Natural killer cell (primary cell): ENCODE measurements around the gene SERPINF2. TPM values are rescaled to one million over a fixed set of nuclear protein-coding genes. Genes with fewer than 3 reads are reported as not detected.
"Not testable (repeated sequence)": the region's sequence is repeated elsewhere in the genome, so short reads cannot be mapped to it uniquely, and the experiment has no call there.

Source experiments
- ATAC-seq, 3 donors: fragments of 150-1000 bp in 2 of 3; fragments of 200-7000 bp in 1 of 3; cut with Tn5 transposase; 1 replicate in 1 of 3; 2 replicates in 2 of 3; pipeline ENCODE4 v1.10.0; 2021; ENCODE audit warnings: mild to moderate bottlenecking in 2 of 3, moderate library complexity in 2 of 3
- DNase-seq, 2 donors: peaks; one replicate each; pipeline versions ENCODE4 v3.0.0 to v3.0.0-alpha.2; 2013 to 2021; ENCODE audit warnings: mixed read lengths in 1 of 2
- H3K27ac ChIP-seq: one replicate; pipeline ENCODE4 v1.5.1; 2013; ENCODE audit warnings: mild to moderate bottlenecking, low read length
- H3K27me3 ChIP-seq: one replicate; pipeline ENCODE4 v1.6.1; 2013; ENCODE audit warnings: low read length; ENCODE audit not compliant: control insufficient read depth, insufficient read depth
- H3K36me3 ChIP-seq: one replicate; pipeline ENCODE4 v1.6.1; 2013; ENCODE audit warnings: low read length; ENCODE audit not compliant: control insufficient read depth, insufficient read depth
- H3K4me1 ChIP-seq: one replicate; pipeline ENCODE4 v1.6.1; 2013; ENCODE audit warnings: low read length; ENCODE audit not compliant: control insufficient read depth, insufficient read depth
- H3K4me3 ChIP-seq: one replicate; pipeline ENCODE4 v1.5.1; 2013; ENCODE audit warnings: low read length
- H3K9me3 ChIP-seq: one replicate; pipeline ENCODE4 v1.6.1; 2013; ENCODE audit warnings: low read length; ENCODE audit not compliant: control insufficient read depth, insufficient read depth
- H3K27ac Mint-ChIP-seq, 2 donors: one replicate each; pipeline ENCODE4 v1.8.0; 2022; ENCODE audit warnings: mild to moderate bottlenecking in 2 of 2, mixed read lengths in 2 of 2, moderate library complexity in 1 of 2
- H3K27me3 Mint-ChIP-seq, 2 donors: one replicate each; pipeline ENCODE4 v1.8.0; 2022; ENCODE audit warnings: low read depth in 2 of 2, mixed read lengths in 2 of 2
- H3K36me3 Mint-ChIP-seq: one replicate; pipeline ENCODE4 v1.8.0; 2022; ENCODE audit warnings: mixed read lengths
- H3K4me1 Mint-ChIP-seq, 2 donors: one replicate each; pipeline ENCODE4 v1.8.0; 2022; ENCODE audit warnings: mixed read lengths in 2 of 2
- H3K4me3 Mint-ChIP-seq: one replicate; pipeline ENCODE4 v1.8.0; 2022; ENCODE audit warnings: mild to moderate bottlenecking, moderate library complexity, mixed read lengths
- H3K9me3 Mint-ChIP-seq, 2 donors: one replicate each; pipeline ENCODE4 v1.8.0; 2022; ENCODE audit warnings: mixed read lengths in 2 of 2
- WGBS: methylation state at CpG from one replicate; pipeline ENCODE4 v1.1.7; 2013; ENCODE audit warnings: missing lambda C conversion rate; ENCODE audit not compliant: insufficient coverage; 5-methylcytosine and 5-hydroxymethylcytosine counted together
- intact Hi-C: fragments of 100-400 bp; cut with micrococcal nuclease; formaldehyde crosslinking; loops from one replicate; pipeline ENCODE4 v1.14.2; 2022
- total RNA-seq, 4 donors: library from RNA; stranded (reverse); fragments of 120-200 nt in 1 of 4; gene quantifications; one replicate each; pipeline versions ENCODE4 v1.2.3 to v1.2.4, GENCODE V29; 2013 to 2022
- TF ChIP-seq, protein P1 (sequence below): fragments of 200-600 bp; IDR thresholded peaks from one replicate; pipeline ENCODE4 v1.8.0; 2022; ENCODE audit warnings: antibody characterized with exemption

SERPINF2 gene
- total RNA-seq, 3 donors from 2014 or later (not counting 1 experiment from before 2014, with no cell fraction given) = 0.47 to 0.84 (median 0.48) TPM

DNA sequence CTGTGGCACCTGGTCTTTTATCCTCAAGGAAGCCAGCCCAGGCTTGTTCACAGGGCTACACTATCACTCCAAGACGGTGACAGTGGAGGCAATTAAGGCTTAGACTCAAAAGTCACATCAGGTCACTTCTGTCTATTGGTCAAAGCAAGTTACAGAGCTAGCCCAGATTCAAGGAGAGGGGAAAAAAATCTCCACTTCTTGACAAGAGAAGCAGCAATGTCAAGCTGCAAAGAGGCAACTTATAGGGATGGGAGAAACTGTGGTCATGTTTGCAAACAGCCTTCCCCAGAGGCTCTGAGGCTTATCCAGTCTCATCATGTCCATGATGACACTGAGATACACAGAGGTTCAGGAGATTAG is 50.8 kb downstream of the SERPINF2 start:
- no peak for DNase-seq
- Mint-ChIP-seq H3K4me3 (no peak overlapping the region), H3K36me3 (no peaks in the 10 kb centered on the region), H3K27me3 (no peaks in the 10 kb centered on the region), H3K27ac (no peak overlapping the region), H3K9me3 (no peaks in the 10 kb centered on the region), H3K4me1 (peaks cover 15 to 16% of the 10 kb centered on the region in 2 donors)
- 88% methylated on average over 1 of the region's 1 CpG for WGBS
- intact Hi-C loops = no loop called here
- Histone ChIP-seq H3K27ac (no peak overlapping the region), H3K27me3 (no peaks in the 10 kb centered on the region), H3K4me3 (no peak overlapping the region), H3K36me3 (peaks cover 3% of the 10 kb centered on the region), H3K4me1 (no peaks in the 10 kb centered on the region), H3K9me3 (no peaks in the 10 kb centered on the region)
- TF ChIP-seq, protein P1, sequence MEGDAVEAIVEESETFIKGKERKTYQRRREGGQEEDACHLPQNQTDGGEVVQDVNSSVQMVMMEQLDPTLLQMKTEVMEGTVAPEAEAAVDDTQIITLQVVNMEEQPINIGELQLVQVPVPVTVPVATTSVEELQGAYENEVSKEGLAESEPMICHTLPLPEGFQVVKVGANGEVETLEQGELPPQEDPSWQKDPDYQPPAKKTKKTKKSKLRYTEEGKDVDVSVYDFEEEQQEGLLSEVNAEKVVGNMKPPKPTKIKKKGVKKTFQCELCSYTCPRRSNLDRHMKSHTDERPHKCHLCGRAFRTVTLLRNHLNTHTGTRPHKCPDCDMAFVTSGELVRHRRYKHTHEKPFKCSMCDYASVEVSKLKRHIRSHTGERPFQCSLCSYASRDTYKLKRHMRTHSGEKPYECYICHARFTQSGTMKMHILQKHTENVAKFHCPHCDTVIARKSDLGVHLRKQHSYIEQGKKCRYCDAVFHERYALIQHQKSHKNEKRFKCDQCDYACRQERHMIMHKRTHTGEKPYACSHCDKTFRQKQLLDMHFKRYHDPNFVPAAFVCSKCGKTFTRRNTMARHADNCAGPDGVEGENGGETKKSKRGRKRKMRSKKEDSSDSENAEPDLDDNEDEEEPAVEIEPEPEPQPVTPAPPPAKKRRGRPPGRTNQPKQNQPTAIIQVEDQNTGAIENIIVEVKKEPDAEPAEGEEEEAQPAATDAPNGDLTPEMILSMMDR = no peak
- no peak for ATAC-seq

DNA sequence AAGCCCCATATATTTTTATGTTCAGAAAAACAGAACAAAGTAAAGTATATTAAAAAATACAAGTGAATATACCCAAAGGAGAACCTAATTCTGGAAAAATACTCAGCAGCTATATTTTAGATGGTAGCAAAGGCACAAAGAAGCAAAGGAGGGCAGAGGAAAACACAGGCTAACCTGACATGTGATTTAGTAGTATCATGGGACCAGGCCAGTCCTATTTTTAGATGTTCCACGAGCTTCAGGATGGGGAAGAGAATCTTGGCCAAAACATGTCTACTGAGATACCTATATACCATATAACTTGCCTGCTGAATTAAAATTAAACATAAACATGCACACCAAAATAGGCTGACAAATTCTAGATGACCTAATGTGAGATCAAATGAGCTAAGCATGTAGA is 54.1 kb downstream of the SERPINF2 start:
- TF ChIP-seq, protein P1 = no peak
- Mint-ChIP-seq H3K4me3 (no peak overlapping the region), H3K4me1 (peaks cover 15 to 16% of the 10 kb centered on the region in 2 donors), H3K27me3 (no peaks in the 10 kb centered on the region), H3K36me3 (no peaks in the 10 kb centered on the region), H3K9me3 (no peaks in the 10 kb centered on the region), H3K27ac (peak overlapping the region in 1 of 2 donors; percentile 44)
- H3K36me3 ChIP-seq = peaks cover 18% of the 10 kb centered on the region
- no peaks in the 10 kb centered on the region for H3K4me1 ChIP-seq
- no peaks in the 10 kb centered on the region for H3K9me3 ChIP-seq
- no peak overlapping the region for H3K27ac ChIP-seq
- no peak overlapping the region for H3K4me3 ChIP-seq
- intact Hi-C loops = no loop called here
- 18% methylated on average over 1 of the region's 1 CpG for WGBS
- ATAC-seq (no peak), DNase-seq (no peak)
- no peaks in the 10 kb centered on the region for H3K27me3 ChIP-seq

DNA sequence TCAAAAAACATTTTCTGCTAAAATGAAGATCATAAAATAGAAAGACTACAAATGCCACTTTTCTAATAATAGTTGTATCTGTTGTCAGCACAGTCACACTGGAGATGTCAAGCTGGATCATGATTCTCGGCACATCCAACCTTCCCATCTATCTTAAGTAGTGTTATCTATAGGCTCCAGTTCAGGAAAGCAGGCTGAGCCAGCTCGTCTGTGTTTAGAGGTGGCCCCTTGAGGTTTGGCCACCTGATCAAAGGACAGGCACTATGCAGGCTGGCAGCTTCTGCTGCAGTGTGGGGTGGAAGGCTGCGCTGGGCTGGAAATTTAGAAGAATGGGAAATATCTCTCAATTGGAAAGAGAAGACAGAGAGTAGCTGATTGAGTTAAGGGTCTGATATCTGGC is 54.7 kb downstream of the SERPINF2 start:
- peaks cover 22% of the 10 kb centered on the region for H3K36me3 ChIP-seq
- Mint-ChIP-seq H3K4me1 (peaks cover 15 to 16% of the 10 kb centered on the region in 2 donors), H3K36me3 (no peaks in the 10 kb centered on the region), H3K4me3 (no peak overlapping the region), H3K27me3 (no peaks in the 10 kb centered on the region), H3K9me3 (no peaks in the 10 kb centered on the region), H3K27ac (peak overlapping the region in 1 of 2 donors; percentile 44)
- 70% methylated on average over 3 of the region's 3 CpGs for WGBS
- H3K4me1 ChIP-seq = no peaks in the 10 kb centered on the region
- intact Hi-C loops = no loop called here
- no peak for DNase-seq
- no peaks in the 10 kb centered on the region for H3K27me3 ChIP-seq
- H3K9me3 ChIP-seq = no peaks in the 10 kb centered on the region
- ATAC-seq = no peak
- H3K4me3 ChIP-seq = no peak overlapping the region
- no peak overlapping the region for H3K27ac ChIP-seq
- TF ChIP-seq, protein P1 = no peak

DNA sequence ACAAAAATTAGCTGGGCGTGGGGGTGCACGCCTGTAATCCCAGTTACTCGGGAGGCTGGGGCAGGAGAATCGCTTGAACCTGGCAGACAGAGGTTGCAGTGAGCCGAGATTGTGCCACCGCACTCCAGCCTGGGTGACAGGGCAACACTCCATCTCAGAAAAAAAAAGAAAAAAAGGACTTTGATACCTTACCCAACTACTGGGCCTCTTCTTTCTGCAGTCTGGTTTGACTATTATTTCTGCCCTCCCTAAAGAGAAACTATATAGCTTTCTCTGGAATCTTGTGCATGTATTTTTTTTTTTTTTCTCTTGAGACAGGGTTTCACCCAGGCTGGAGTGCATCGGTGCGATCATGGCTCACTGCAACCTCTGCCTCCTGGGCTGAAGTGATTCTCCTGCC is 55.2 kb downstream of the SERPINF2 start:
- H3K9me3 Mint-ChIP-seq, intact Hi-C loops, H3K27ac ChIP-seq, H3K4me3 ChIP-seq, H3K4me3 Mint-ChIP-seq, H3K9me3 ChIP-seq, H3K27ac Mint-ChIP-seq, ATAC-seq, DNase-seq, H3K27me3 Mint-ChIP-seq, H3K36me3 Mint-ChIP-seq, H3K4me1 ChIP-seq, H3K27me3 ChIP-seq: not testable (repeated sequence)
- H3K4me1 Mint-ChIP-seq = peaks cover 15 to 16% of the 10 kb centered on the region in 2 donors
- H3K36me3 ChIP-seq = peaks cover 22% of the 10 kb centered on the region
- over 99% methylated on average over 8 of the region's 8 CpGs for WGBS
